Medulla oblongata (tissue), 1 donor: ENCODE data around the gene BBLN.

Experiments used
- DNase-seq: peaks from one replicate; pipeline ENCODE4 v3.0.0-alpha.2; 2015; ENCODE audit errors: extremely low spot score

BBLN gene

DNA sequence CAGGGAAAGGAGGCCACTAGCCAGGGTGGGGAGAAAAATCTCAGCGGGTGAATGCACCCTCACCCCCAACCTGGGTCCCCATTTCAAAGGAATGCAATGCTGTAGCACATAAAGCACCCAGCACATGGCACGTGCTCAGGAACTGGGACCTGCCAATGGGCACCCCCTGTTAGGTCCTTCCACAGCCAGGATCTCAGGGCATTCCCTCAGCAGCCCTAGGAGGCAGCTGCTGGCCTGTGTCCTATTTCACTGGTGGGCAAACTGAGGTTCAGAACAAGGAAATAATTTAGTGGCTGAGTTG, 51.9 kb downstream of the BBLN start:
- DNase-seq = no peak
